AG09309 (cell line): ENCODE measurements around the gene AAK1.

ENCODE experiments used
- DNase-seq: peaks from one replicate; pipeline ENCODE4 v3.0.0-alpha.2; 2010; ENCODE audit warnings: low read depth
- H3K4me3 ChIP-seq: 2 replicates; pipeline ENCODE4 v1.5.1; 2011; ENCODE audit warnings: mild to moderate bottlenecking, low read depth, low read length, moderate library complexity; ENCODE audit not compliant: control insufficient read depth
- CTCF ChIP-seq: IDR thresholded peaks from 2 replicates; pipeline ENCODE4 v1.5.1; 2011; ENCODE audit warnings: mild to moderate bottlenecking, low read depth, low read length, inconsistent platforms; ENCODE audit not compliant: insufficient read depth, control insufficient read depth; ENCODE audit errors: missing control alignments

AAK1 gene

GRCh38 chr2:69512446-69512845, 131.1 kb downstream of the AAK1 start:
- no peak overlapping the region for H3K4me3 ChIP-seq
- no peak for TF ChIP-seq CTCF
- no peak for DNase-seq

- no peak for DNase-seq
- TF ChIP-seq CTCF, result no peak
- H3K4me3 ChIP-seq, result no peak overlapping the region
These were observed 133.3 kb downstream of the AAK1 start for GRCh38 chr2:69510204-69510603.

GRCh38 chr2:69509750-69510140, 133.8 kb downstream of the AAK1 start:
- DNase-seq, result no peak
- no peak for TF ChIP-seq CTCF
- H3K4me3 ChIP-seq, result no peak overlapping the region

GRCh38 chr2:69509011-69509749, 134.4 kb downstream of the AAK1 start:
- TF ChIP-seq CTCF, result no peak

GRCh38 chr2:69505710-69506109, 137.8 kb downstream of the AAK1 start:
- DNase-seq, result no peak
- H3K4me3 ChIP-seq, result no peak overlapping the region
- TF ChIP-seq CTCF, result no peak

More at GRCh38 chr2:69509011-69509749, 134.4 kb downstream of the AAK1 start:
- H3K4me3 ChIP-seq, result no peak overlapping the region
- no peak for DNase-seq

GRCh38 chr2:69501301-69501700, 142.2 kb downstream of the AAK1 start:
- no peak for TF ChIP-seq CTCF
- no peak overlapping the region for H3K4me3 ChIP-seq
- no peak for DNase-seq
